Astrocyte of the hippocampus (primary cell): Measurements from ENCODE around the gene TBC1D2B.

ENCODE experiments used
- DNase-seq: peaks from one replicate; pipeline ENCODE4 v3.0.0; 2011; ENCODE audit warnings: low read depth, low spot score

Gene TBC1D2B

DNA sequence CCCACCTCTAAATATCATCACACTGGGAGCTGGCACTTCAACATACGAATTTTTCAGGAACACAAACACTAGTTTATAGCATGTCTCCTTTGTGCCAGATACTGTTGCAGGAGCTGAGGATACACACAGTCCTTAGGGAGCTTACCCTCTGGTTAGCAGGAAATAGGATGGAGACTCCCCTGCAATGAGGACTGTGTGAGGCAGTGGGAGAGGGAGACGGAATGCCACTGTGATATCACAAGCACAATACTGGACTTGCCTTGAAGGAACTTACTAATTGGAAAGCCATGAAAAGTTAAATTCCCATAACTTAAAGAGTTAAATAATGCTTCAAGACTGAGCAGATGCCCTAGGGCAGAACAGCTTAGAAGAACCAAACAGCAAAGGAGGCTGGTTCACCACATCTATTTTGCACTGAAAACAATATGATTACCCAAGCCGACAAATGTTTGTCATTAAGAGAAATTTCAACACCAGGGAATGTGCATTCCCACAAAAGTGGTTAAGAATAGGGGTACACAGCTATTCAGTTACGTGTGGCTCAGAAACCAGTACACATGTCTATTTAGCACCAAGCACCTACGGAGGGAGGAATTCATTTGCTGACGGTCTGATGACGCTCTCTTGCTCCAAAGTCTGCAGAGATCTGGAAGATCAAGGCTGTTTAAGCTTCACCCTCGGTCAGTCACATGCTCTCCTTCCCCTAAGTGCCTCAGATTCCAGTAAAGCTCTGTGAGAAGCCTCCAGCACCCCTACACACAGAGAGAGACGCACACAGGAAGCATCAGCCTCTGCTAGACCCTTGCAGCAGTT is 5.2 kb downstream of the TBC1D2B start:
- peak; percentile 60 for DNase-seq

DNA sequence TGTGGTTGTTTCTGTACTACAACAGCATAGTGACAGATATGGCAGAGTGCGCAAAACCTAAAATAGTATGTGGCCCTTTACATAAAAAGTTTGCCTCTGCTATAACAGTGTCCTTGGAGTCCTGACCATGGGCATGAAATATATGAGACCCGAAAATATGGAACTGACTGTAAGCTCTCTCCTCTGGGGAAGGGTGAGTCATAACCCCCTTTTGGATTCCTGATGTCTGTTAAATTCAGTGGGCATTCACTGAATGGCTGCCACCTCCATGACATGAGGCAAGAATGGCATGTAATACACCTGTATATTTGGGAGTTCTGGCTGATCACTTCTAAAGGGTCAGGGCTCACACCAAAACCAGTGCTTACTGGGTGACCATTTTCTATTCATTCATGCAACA is 6.1 kb downstream of the TBC1D2B start:
- DNase-seq = no peak

DNA sequence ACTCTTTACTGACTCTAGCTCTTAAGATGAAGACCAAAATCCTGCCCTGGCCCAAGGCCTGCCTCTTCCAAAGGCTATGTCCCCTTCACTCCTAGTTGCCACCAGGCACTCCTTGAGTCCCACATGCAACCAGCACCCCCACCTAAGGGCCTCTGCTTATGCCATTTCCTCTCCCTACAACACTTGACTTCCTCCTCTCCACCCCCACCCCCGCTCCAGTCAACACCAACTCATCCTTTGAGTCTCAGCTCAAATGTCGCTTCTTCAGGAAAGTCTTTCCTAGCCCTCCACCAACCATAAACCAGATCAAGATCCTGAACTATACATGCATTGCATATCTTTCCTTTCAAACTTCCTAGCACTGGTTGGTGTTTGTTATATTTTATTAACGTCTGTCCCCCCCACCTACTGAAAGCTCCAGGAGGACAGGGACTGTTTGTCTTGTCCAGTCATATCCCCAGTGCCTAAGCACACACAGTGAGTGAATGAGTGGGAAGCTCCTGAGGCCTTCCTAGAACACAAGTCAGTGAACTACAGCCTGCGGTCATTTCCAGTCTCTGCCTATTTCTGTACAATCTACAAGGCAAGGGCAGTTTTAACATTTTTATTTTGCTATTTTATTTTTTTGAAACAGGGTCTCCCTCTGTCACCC is 7.3 kb downstream of the TBC1D2B start:
- DNase-seq = no peak

DNA sequence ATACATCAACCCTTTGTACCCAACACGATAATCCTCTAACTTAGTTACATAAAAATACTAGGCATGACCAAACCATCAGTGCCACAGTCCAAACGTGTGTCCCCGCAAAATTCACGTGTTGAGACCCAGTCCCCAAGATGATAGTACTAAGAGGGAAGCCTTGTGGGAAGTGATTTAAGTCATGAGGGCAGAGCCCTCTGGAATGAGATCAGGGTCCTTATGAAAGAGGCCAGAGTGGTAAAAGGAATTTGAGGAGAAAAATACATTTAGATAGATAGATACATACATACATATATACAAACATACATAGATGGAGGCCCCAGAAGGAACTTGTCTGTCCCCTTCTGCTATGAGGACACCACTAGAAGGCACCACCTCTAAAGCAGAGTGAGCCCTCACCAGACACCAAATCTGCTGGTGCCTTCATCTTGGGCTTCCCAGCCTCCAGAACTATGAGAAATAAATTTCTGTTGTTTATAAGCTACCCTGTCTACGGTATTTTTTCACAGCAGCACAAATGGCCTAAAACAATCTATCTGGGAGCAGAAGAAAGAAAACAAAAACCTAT is 8.0 kb downstream of the TBC1D2B start:
- no peak for DNase-seq

DNA sequence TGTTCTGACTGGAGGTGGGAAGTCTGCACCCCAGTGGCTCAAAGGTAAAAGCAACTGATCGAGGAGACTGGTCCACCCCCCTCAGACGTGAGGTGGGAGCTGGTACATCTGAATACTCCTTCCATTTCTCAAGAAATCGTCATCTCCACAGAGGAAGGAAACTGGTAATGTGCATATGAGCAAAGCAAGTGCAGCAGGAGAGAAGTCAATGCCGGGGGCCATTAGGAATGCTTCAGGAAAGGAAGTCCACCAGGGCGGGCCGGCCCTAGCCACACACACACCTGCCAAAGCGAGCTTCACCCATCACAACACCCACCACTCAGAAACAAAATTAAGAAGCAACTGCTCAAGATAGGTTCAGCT is 8.5 kb downstream of the TBC1D2B start:
- DNase-seq = no peak

DNA sequence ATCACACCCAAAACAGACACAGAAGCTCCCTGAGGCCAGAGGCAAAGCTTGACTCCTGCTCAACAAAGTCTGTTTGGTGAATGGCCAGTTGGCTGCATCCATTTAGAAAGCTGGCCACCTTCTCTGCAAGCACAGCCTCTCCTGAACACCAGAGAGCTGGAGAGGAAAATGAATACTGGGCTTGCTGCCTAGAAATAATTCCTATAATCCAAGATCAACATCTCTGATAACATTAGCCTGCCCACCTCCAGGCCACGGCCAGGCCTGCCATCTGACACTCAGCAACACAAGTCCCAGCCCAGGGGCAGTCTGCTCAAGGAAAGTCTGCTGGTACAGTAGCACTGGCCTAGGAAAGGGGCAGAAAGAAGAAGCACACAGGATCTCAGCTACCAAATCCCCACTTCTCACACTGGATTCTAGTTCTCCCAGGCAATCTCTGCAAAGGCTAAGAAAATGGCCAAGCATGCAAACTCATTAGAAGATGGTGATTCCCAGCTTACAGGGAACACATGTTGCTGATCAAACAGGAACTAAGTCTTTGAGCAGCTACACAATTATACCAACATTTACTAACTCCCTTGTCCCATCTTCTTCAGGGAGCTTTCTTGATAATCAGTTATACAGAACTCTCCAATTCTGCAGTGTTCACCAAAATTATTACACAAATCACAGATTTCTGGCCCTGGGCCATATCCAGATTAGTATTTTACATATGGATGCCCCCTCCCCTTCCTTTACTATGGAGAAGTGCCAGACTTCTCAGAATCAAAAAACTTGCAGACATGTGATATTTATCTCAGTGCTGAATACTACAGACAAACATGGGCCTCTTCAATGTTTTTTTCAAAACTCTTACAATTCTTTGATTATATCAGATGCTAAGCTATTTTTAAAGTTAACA is 9.9 kb downstream of the TBC1D2B start:
- peak; percentile 70 for DNase-seq

DNA sequence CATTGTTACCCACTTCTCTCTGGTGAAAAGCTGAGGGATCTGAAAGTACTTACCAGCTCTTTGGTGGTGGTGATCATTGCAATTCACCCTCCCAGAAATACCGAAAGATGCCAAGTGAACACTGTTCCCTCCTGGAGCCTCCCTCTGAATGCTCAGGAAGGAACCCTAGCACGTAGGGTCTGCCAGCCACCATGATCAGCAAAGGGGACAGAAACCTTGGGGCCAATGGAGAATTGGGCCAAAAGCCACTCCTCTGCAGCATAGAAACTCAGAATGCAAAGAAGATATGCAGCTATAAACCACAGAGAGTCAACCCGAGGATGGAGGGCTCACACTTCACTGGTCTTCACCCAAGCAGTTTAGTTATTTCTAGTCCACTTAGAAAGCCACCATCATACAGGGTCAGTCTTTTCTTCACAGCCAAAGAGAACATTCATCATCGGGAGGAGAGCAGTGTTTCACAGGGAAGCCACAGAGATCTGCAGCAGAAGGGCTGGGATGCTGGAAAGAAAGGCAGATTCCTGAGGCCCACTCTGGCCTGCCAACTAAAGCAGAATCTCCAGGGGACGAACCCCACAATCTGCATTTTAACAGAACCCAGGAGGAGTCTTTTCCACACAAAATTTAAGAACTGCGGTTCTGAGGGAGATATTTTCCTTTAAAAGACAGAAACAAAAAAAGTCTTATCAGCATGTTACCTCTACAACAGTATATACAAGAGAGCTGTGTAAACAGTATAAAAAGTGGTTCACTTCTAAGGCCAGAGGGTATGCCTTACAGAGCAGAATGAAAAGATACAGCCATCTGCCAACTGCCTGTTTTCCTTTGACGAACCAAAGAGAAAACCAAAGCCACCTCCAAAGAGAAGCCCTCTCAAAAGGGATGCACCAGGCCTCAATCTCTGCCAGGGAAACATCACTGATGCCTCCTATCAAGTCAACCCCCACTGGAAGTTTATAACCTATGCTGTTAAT is 11.3 kb downstream of the TBC1D2B start:
- peak; percentile 78 for DNase-seq

DNA sequence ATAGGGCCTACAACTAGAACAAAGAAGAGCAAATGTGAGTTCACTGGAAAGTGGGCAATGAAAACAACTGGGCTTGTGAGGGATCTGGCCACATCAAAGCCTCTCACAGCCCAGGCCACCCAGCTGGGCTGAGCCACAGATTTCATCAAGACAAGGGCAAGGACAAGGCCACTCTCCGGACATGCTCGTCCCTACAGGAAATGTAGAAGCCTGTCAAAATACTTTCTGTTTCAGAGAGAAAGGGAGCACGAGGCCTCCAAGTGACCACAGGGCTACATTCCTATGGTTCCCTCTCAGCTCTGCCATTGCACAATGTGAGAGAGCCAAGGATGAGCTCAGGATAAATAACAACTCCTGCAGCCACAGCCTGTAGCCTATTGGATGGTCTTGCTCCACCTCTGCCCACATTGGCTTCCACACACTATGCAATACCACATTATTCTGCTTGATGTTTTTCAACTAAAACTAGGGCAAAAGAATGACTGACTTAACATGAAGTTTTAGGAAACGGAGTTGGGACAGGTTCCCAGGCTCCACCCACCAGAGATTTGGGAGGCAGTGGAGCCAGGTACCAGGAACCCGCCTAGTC is 12.1 kb downstream of the TBC1D2B start:
- DNase-seq = peak; percentile 96

DNA sequence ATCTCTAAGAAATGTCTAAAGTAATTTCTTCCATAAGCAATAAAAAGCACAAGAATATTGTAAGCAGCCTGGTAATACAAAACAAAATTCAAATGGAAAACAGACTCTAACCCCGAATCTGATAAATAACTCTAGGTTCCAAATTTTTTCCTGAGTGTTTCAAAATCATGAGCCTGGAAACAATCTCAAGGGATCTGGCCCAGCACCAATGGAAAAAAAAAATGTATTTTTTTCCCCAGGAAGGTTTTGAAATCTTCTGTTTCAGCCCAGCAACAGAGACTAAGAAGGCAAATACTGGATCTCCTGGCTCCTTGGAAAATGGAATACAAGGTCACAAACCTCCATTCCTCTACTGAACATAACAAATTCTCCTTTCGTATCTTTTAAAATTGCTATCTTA is 13.0 kb downstream of the TBC1D2B start:
- peak; percentile 45 for DNase-seq

DNA sequence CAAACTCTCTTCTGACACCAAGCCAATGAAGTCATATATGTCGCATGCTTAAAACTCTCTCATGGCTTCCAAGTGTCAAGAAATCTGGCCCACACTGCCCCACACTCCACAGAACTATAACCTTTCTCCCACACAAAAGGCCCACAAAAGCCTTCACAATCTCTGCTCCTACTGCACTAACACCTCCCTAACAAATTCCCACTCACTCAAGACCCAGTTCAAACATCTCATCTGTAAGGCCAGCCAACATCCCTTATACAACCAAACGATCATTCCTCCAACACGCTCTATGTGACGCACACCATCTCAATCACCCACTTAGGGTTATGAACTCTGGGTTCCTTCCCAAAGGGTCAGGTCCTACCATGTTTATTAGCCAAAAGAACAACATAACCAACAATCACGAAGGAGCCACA is 13.5 kb downstream of the TBC1D2B start:
- no peak for DNase-seq

DNA sequence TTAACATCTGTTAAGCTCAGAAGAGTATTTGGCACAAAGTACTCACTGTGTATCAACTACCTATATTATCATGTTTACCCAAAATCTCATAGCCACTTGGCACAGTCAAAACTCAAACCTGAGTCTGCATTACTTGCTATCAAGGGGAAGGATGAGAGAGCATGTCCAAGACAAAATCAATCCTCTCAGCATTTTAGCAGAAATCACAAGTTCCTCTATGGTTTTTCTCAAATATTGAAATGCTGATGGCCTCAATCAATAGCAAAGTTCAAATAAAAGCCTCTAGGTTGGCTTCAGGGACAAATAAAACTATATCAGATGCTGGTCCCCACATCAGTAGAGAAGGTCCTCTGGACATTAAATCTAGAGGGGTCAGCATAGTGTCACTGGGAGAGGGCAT is 14.3 kb downstream of the TBC1D2B start:
- no peak for DNase-seq

DNA sequence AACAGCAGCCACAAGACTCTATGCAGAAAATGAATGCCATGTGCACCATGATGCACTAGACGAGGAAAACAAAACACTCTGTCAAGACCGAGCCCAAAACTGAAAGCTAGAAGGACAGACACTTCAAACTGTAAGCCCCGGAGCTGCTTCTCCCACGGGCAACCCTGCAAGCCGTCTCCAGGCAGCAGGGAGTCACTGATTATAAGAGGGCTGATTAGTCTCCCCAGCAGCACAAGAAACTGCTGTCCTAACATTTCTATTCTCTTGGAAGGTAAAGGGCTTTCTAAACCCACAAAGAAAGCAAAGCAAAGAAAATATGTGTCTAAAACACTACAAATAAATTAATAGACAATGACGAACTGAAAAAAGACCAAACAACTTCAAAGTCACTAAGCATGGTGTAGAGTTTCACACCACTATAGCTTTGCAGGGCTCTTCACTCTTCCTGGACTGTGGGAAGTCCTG is 15.5 kb downstream of the TBC1D2B start:
- DNase-seq = peak; percentile 63

DNA sequence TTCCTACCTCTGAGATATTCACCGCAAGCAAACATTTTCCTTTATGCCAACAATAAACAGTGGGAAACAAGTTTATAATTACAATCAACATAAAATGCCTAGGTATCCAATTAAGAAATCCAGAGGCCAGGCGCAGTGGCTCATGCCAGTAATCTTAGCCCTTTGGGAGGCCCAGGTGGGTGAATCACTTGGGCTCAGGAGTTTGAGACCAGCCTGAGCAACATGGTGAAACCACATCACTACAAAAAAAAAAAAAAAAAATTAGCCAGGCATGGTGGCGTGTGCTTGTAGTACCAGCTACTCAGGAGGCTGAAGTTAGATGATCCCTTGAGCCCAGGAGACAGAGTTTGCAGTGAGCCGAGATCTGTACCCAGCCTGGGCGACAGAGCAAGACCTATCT is 17.3 kb downstream of the TBC1D2B start:
- no peak for DNase-seq

DNA sequence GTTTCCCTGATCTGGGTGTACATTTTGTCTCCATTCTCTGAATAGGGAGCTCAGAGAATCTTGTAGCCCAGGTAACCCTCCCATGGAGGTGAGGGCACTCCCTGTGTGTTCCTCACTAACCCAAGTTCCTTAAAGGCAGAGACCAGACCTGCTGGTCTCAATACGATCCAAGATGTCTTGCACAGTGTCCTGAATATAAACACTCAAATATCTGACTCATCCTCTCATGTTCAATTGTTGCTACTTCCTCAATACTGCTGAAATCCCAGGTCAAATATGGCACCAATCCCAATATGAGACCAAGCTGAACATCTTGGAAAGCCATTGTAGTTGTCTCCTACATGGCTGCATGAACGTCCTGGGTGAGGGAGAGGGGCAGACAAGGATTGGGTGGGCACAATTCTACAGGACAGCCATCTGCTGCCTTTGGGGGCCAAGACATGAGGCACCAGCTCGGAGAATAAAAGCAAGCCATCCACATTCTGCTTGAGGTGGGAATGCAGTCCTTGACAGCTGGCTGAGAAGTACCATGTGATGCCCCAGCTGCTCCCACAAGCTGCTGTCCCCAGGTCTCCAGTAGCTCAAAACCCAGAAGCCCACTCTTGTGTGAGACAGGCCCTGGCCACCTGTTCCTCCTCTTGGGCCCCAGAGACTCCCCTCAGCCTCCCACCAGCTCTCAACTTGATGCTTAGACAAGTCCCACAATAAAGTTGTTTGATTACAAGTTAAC is 18.2 kb downstream of the TBC1D2B start:
- no peak for DNase-seq

DNA sequence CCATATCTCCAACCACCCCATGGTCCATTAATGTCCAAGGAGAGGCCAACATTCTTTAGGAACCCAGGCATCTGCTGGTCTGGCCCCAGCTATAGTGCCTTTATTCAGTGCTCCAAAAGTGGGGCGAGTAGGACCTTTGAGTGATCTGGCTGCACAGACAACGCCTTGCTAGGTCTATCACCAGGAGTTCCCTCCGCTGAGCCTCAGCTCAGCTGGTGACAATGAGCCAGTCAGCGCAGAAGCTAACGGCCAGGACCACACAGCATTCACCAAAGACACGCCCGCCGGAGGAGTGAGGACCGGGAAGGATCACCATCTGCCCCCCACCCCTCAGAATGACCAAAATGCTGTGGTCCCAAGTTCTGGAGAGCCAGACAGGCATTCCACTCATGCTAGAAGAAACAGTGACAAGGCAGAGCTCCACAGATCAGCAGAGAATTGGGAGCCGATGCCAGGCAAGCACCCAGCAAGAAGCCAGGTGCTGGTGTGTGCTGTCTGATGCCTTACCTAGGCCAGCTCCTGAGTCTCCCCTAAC is 19.0 kb downstream of the TBC1D2B start:
- DNase-seq = no peak

DNA sequence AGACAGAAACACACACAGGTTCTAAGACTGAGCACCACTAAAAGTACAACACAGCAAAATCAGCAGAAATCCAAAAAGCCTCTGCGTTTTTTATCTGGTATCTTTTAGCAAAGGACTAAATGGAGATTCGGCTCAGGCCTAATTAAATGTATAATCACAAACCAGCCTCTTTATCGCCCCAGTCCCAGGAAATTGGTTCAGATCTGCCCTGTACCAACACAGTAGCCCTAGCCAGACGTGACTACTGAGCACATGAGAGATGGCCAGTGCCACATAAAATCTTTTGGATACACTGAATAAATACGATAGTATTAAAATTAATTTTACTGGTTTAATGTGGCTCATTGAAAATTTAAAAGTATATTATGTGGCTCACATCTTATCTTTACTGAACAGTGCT is 19.7 kb downstream of the TBC1D2B start:
- no peak for DNase-seq

DNA sequence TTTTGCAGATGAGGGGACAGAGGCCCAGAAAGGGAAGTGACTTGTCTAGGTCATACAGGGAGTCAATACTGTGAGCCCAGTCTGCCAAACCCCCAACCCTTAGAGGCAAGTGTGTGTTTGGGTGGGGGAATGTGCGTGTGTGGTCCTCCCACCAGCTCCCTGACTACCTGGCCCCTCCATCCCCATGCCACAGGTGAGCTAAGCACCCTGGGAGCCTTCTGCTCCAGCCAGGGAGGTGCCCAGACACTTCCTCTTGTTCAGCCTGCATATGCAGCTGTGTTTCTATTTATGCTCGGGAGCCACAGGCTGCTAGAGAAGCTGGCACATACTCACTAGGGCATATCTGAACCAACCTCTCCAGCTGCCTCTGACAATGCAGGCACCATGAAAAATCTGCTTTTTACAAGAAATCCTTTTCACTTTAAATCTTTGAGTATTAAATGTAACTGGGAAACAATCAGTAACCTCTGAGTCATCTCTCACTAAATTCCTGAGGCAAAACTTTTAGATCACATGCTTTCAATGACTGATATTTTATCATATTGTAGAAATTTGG is 20.7 kb downstream of the TBC1D2B start:
- DNase-seq = no peak

DNA sequence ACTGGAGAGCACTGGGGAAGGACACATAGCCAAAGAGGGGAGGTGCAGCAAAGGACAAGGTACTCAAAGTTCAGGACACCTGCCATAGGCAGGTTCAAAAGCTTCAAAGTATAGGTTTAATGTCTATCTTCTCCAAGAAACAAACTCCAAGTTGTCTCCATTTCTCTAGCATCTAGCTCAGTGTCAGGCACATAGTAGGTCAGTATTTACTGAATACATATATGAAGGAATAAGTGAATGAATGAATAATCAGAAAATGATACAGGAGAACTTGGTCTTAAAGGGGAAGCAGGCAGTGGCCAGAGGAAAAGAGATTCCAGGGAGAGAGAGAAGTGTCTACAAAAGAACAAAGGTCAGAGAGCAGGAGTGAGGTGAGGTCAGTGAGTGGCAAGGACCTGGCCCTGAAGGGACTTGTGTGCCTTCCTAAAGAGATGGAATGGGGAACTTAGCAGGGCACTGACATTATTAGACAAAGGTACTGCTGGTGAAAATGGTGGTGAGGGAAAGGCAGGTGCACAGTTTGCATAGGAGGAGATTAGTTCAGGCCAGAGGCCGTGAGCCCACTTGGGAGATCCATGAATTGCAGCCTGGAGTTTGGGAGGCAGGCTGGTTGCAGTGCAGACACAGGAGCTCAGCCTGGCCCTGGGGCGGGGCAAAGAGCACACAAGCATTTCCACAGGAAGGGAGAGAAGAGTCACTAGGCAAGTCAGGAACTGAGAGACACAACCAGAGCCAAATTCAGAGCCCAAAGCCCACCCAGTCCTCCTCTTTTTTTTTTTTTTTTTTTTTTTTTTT is 21.4 kb downstream of the TBC1D2B start:
- DNase-seq = no peak
